Stimulated activated CD4-positive, alpha-beta T cell treated with anti-CD3 and anti-CD28 coated beads, TNF-alpha, amount 100 ng/mL, for 48 hours (primary cell): ENCODE measurements around the gene SLC26A8.
"Not testable (repeated sequence)": the region's sequence is repeated elsewhere in the genome, so short reads cannot be mapped to it uniquely, and the experiment has no call there.

Experiments
- DNase-seq, 3 donors: peaks; one replicate each; pipeline ENCODE4 v3.0.0-alpha.2; 2020; ENCODE audit warnings: low read depth in 3 of 3

Gene SLC26A8

DNA sequence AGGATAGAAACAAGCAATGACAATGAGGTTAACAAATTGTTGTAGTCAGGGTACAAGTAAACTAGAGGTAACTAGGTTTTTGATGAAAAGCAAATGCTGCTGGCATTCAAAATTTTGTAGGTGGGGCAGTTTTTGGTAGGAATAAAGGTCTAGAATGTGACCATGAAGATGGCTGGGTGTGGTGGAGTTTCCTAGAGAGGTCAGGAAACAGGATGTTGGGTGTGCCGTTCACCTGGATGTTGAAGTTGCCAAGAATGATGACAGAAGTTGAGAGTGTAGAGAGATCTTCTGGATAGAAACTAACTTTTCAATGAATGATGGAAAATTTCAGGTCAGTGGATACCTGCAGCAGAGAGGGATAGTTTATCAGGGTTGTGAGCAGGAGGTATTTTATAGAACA, 25.9 kb upstream of the SLC26A8 start:
- no peak for DNase-seq

DNA sequence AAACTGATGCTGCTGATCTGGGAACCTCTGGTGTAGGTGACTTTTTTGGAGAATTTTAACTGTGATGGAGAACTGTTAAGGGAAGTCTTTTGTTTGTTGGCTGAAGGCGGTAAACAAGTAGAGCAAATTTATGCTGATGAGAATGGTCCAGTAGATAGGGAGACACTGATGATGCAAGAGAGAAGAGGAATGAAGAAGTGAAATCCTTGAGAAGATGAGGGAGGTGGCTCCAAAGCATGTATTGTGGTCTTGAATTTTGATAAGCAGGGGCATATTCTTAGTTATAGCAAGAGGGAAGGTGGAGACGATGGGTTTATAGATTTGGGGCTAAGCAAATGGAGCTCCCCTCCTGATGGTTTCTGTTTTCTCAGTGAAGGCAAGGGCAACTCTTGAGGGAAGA, 25.1 kb upstream of the SLC26A8 start:
- DNase-seq: no peak

DNA sequence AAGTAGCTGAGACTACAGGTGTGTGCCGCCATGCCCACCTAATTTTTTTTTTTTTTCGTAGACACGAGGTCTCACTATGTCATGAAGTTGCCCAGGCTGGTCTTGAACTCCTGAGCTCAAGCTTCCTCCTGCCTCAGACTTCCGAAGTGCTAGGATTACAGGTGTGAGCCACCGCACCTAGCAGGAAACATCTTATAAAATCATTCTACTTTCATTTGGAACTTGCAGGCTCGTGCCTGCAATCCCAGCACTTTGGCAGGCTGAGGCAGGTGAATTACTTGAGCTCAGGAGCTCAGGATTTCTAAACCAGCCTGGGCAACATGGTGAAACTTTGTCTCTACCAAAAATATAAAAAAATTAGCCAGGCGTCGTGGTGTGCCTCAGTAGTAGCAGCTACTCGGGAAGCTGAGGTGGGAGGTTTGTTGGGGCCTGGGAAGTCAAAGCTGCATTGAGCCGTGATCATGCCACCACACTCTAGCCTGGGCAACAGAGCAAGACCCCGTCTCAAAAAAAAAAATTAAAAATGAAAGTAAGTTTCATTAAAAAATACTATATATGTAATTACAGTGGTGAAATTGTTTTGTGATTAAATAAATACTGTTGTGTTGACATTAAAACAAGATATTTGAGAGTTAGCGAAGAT, 18.3 kb upstream of the SLC26A8 start:
- DNase-seq: no peak

DNA sequence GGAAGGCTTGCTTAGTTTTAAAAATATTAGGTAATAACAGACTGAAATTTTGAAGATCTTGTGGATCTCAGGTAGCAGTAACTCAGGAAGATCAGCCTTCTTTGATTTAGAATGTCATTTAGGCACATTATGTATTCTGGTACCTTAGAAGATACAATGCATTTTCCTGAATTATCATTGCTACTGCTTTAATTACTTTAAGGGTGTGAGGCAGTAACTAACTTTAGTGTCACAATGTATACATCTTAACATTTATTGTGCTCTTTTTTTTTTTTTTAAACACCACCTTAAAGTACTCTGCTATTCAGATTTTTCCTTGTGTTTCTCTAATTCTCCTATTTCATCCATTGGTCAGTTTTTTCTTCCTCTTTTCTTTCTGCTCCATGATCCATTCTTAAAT, 16.5 kb upstream of the SLC26A8 start:
- DNase-seq: no peak

DNA sequence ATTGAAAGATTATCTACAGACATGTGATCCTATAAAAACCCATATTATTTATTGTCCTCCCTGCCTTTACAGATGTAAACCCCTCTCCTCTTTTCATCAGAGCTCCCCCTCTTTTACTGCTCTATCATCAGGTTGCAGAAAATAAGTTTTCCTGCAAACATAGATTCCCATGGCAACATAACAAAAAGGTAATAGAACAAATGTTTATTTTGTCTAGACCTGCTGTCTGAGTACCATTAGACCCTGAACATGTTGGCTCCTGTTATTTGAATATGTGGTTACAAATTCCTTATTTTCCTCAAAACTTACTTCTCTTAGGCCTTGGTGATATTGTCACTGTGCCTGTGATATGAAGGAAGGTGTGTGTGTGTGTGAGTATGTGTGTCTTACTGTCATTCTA, 14.7 kb upstream of the SLC26A8 start:
- DNase-seq: no peak

DNA sequence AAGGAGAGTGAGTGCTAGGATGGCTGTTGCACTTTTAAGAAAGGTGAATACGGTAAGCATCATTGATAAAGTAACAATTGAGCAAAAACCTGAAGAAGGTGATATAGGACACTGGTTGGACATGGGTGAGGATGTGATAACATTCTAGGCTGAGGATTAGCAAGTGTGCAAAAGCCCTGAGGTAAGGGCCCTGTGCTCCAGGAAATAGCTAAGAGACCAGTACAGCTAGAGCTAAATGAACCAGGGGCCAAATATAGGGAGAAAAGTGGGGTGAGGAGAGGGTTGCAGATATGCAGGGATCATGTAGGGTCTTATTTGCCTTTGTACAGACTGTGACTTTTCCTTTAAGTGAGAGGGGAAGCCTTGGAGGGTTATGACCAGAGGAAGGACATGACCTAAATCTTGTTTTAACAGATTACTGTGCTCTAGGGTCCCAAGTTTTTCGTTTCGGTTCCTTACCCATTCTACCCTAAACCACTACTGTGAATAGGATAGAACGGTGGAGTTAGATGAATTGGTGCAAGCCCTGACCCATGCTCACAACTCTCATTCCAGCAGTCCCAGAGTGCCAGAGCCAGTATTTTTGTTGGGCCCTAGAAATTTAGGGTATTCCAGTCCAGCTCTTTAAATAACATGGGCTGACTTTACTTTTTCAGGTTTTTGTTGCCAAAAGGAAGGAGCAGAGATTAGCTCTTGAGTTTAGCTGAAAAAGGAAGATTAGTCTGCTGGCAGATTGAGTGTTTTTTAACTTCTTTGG, 13.9 kb upstream of the SLC26A8 start:
- no peak for DNase-seq

DNA sequence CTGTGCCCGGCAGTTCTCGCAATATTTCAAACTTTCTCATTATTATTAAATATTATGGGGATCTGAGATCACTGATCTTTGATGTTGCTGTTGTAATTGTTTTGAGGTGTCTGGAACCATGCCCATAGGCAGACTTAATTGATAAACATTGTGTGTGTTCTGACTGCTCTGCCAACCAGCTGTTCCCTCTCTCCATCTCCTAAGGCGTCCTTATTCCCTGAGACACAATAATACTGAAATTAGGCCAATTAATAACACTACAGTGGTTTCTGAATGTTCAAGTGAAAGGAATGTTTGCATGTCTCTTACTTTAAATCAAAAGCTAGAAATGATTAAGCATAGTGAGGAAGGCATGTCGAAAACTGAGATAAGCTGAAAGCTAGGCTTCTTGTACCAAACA, 10.8 kb upstream of the SLC26A8 start:
- no peak for DNase-seq

DNA sequence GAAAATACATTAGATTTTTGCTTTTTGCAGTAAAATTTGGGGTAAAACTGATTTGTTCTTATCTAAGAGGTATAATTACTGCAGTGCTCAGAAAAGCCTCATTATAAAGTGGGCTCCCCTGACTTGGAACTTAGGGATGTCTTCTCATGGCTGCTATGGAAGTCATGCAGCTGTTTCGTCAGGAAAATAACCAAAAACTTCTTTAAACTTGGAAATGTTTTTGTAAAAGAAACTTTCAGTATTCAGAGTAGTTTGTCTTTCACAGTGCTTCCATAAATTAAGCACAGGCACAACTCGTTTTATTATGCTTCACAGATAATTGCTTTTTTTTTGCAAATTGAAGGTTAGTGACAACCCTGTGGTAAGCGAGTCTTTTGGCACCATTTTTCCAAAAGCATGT, 10.0 kb upstream of the SLC26A8 start:
- DNase-seq: no peak

DNA sequence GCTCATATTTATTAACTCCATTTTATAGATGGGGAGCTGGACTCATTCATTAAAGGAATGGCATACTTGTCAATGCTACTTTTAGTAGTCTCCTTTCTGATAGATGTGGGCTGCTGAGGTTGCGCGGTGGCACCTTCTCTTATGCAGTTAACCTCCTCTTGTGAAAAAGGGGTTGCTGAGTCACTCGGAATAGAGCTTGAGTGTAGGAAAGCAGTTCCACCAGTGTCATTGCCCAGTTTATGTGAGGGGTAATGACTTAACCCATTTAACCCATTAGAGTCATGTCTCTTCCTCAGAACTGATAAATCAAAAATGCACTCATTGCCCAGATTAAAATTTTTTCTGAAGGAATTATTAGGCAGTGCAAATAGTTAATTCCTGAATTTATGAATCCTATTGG, 9.5 kb upstream of the SLC26A8 start:
- peak in 2 of 3 donors; percentile 31 to 35 for DNase-seq

DNA sequence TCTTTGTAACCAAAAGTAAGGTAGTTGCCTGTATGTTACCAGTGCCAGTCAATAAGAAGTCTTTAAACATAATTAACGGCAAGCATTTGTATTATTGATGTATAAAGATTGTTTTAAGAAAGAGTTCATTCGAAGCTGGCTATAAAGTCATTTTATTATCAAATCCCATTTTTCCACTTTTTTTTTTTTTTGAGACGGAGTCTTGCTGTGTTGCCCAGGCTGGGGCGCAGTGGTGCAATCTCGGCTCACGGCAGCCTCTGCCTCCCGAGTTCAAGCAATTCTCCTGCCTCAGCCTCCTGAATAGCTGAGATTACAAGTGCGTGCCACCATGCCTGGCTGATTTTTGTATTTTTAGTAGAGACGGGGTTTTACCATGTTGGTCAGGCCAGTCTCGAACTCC, 8.7 kb upstream of the SLC26A8 start:
- DNase-seq: not testable (repeated sequence)

DNA sequence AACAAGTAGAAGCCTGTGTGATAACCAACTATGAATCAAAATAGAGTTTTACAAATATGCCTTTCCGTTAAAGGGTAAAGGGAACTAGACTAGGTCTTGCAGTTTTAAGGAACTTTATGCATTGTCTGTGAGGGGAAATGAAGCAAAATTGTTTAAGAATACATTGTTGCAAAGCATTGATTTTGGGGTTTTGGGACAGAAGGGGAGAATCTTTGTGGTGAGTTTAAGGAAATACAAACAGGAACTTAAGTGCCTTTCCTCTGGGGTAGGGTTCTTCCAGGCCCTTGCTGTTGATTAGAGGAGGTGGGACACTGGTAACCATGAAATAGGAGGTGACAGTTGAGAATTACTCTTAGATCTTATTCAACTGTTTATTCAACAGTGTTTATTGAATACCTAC, 7.8 kb upstream of the SLC26A8 start:
- no peak for DNase-seq

DNA sequence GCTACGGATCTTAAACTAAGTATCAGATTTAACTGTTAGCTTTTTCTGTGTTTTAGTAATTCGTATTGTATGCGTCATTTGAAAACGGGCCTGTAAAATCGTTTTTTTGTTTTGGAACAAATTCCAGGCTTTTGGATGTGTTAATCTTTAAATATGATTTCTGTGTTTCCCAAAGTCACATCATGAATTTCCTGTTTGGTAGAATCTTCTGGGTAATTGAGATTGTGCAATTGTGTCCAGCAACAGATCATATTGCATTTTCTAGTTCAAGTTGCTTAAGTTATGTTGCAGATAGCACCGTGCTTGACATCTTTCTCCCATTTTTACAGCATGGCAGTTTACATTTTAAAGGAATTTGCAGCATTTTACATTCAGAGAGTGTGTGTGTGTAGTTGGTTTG, 5.0 kb upstream of the SLC26A8 start:
- DNase-seq: no peak

DNA sequence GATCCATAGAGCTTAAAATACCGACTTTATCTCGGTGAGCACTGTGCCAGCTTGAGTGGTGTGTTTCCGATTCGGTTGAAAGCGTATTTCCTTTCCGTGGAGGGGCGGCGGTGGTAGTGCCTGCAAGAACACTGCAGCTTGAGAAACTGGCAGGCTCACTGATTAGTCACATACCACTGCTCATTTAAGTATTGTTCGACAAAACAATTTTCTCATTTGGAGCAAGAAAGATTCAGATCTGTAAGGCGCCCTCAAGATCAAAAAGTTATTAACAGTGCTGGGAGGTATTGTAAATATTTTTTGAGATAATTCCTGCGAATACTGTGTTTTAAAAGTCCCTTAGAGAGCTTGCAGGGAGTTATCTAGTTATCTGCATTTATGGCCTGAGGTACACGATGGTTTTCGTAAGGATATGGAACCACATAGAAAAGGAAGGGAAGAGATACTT, 4.5 kb upstream of the SLC26A8 start:
- peak; percentile 62 to 68 (median 64) for DNase-seq

DNA sequence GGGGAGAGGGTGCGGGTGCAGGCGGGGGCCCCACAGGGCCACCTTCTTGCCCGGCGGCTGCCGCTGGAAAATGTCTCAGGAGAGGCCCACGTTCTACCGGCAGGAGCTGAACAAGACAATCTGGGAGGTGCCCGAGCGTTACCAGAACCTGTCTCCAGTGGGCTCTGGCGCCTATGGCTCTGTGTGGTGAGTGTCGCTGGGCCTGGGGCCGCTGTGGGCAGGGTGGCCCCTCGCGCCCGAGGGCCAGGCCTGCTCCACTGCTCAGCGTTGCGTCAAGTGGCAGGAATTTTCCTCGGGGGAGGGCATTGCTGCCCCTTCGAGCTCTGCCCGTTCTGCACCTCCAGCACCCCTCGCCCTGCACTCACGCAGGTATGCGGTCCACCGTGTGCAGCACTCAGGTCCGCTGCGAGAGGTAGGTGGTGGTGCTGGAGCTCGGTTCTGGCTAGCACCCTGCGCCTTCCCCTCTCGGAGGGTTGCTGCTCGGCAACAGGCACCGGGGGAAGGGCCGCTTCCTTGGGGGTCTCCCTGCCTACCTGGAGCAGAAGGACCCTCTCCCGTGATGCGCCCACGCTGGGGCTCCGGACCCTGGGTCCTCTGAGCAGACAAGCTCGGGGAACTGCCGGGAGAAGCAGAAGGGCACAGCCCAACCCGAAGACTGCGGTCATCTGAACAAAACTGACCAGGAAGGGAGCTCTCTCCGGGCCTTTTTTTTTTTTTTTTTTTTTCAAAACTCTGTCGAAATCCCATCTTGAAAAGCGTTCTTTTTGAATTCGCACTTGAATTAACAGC, 3.8 kb upstream of the SLC26A8 start:
- peak in 2 of 3 donors; percentile 17 to 36 for DNase-seq

DNA sequence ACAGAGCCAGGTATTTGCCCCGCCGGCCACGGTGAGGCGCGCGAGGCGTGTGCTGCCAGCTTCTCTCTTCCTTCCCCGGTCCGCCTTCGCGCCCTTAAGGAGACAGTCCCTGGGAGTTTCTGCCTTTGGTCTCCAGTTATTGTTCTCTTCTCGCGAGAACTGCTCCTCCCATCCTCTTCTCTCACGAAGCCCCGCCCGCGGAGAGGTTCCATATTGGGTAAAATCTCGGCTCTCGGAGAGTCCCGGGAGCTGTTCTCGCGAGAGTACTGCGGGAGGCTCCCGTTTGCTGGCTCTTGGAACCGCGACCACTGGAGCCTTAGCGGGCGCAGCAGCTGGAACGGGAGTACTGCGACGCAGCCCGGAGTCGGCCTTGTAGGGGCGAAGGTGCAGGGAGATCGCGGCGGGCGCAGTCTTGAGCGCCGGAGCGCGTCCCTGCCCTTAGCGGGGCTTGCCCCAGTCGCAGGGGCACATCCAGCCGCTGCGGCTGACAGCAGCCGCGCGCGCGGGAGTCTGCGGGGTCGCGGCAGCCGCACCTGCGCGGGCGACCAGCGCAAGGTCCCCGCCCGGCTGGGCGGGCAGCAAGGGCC, 3.2 kb upstream of the SLC26A8 start, which contains the start of gene MAPK14:
Gene MAPK14 (plus strand): TSS at position 308 of the 587 bp plus-strand sequence. CDS start 350 bp downstream, outside the sequence.
- DNase-seq: peak; percentile 98

DNA sequence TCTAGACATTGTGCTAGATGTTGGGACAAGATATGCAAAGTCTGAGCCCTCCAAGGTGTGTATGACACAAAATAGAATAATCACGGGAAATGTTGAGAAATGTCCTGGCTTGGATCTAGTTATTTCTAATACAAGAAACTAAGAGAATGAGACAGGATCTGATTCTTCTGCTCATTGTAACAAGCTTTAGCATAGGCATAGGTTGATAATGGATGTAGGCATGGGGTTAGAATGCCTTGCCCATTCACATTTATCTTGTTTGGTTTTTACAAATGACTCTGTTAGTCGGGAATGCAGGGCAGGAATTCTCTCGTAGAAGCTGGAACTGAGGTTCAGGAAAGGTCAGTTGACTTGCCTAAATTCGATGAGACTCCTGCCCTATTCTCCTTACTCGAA, 1.5 kb upstream of the SLC26A8 start:
- DNase-seq: no peak

DNA sequence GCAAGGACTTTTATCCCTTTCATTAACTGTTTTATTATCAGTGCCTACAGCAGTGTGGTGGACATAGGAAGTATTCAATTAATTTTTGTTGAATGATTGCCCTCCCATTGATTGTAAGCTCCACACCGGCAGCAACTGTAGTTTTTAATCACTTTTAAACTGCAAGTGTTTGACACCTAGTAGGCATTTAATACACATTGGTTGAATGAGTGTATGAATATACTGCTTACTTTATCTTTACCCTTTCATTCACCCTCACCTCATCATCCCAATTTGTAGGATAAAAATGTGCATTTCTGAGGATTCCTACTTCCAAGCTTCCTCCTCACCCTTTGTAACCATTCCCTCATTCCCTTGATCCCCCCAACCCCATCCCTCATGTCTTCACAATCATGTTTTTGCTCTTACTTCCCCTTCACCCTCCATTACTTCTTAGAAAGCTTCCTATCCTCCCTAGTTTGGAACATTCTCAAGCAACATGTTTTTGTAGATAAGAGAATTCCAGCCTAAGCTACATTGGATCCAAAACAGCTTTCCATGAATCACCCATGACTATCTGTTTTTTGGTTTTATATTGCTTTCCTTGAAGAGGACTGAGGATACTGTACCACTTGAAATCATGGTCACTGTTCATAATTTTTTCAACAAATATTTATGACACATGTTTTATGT, 955 bp upstream of the SLC26A8 start:
- DNase-seq: no peak

DNA sequence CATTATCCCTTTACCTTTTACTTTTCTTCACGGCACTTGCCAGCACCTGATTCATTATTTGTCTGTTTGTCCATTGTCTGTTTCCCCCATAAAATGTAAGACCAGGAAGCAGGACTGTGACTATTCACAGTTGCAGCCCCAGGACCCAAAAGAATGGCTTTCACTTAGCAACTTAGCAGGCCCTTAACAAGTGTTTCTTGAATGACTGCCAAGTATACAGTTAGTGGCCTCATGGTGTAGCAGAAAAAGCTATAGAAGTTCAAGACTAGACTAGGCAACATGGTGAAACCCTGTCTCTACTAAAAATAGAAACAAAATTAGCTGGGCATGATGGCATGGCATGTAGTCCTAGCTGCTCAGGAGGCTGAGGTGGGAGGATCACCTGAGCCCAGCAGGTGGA, 4.3 kb downstream of the SLC26A8 start:
- no peak for DNase-seq

DNA sequence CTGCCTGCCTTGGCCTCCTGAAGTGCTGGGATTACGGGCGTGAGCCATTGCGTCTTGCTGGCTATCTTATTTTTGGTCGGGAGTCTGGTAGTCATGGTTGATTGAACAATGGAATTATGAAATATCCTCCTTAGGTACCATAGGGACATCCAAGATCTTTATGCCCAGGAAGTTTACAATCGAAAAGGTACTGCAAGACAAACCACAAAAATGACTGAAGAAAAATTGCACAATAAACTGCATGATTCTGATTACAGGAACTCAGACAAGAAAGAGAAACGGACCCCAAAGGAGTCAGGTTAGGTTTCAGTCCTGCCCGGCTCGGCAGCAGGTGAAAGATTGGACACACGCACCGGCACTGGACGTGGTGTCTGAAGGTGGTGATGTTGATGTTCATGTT, 5.3 kb downstream of the SLC26A8 start:
- DNase-seq: no peak

DNA sequence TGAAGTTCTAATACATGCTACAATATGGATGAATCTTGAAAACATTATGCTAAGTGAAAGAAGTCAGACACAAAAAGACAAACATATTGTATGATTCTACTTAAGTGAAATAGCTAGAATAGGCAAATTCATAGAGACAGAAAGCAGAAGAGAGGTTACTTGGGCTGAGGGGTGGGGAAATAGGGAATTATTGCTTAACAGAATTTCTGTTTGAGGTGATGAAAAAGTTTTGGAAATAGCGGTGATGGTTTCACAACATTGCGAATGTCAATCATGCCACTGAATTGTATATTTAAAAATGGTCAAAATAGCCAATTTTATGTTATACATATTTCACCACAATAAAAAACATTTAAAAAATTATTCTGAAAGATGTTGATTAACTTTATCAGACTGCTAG, 6.1 kb downstream of the SLC26A8 start:
- DNase-seq: no peak

DNA sequence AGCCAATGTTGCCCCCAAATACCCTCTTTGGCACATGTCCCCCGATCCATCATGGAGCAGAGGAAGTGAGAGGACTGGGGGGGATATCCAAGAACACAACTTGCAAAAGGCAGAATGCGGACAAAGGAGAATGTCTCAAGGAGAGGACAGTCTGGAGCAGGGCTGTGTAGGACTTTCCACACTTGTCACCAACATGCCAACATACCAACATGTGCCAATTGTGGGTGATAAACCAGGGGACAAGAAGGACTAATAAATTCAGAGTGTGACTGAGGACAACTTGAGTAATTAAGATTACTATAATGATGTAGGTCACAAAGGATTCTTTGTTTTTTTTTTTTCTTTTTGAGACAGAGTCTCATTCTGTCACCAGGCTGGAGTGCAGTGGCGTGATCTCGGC, 8.8 kb downstream of the SLC26A8 start:
- DNase-seq: no peak

DNA sequence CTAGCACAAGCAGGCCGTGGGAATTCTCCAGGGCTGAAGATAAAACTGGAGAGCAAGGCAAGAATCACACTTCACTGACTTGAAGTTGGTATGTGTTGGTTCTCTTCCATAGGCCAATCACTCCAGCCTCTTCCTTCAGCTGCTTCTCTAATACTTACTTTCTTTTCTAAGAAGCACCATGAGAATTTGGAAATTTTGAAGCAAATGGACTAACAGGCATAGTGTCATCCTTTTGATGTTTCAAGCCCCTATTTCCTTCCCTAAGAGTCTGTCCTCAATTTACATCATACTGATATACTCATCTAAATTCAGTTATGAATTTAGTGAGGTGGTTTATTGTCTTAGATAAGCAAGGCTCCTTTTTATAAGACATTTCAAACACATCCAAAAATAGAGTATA, 24.0 kb downstream of the SLC26A8 start:
- no peak for DNase-seq
